Right kidney (tissue), 1 donor: Measurements from ENCODE around the gene TFR2.

ENCODE experiments used
- DNase-seq: peaks from one replicate; pipeline ENCODE4 v3.0.0-alpha.2; 2016

Gene TFR2

DNA sequence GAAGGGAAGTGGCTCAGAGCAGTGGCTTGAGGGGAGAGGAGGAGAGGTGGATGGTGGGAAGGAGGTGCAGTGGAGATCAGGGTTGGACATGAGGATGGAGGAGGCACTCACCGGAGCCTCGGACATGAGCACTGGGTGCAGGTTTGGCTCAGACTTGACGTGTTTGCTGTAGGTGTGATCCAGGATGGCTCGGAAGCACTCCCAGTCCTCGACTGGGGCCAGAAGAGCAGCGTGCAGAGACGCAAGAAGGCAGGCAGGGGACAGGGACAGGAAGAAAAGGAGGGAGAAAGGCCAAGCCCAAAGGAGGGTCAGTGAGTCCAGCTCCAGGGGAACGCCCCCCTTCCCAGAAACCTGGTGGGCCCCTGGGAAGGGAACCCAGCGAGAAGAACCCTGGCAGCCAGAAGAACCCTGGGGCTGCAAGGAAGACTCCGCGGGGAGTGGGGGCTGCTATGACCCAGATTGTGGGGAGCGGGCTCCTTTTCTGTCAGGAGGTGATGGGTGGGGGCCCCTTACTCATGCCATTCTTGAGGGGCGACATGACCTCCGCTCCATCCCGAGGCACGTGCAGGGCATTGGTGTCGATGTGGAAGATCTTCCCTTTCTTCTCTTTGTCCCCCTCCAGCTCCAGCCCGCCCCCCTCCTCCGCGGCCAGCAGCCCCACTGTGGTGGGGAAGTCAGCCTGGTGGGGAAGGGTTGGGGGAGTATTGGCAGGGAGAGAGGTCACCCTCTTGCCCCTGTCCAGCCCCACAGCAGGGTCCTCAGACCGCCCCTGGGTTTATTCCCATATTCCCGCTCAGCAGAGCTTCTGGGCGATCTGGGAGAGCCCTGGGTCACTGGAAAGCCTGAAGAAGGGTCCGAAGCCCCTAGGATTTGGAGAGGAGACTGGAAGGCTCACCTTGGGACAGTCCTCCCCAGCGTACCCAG lies 13.8 kb upstream of the TFR2 start:
- no peak for DNase-seq

DNA sequence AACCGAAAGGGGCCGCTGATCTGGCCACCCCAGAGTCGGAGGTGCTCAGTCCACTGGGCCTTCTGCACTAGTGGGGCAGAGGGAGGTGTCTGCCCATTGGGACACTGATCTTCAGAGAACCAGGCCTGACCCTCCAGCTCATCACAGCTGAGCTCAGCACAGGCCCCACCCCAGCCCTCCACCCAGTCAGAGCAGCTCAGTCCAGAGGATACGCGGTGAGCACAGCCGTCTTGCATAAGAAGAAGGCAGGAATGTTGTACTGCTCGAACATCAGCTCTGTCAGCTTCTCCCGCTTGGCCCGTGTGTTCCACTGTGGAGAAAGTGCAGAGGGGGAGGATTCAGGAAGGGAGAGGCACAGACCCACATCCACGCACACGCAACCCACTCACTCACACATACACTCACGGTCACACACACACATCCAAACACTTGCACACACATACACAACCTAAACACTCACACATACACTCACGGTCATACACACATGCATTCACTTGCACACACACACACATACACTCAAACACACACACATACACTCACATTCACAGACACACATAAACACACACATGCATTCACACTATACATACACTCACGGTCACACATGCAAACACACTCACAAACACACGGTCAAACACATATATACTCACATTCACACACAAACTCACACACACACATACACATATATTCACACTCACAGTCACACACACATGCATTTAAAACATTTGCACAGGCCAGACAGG lies 8.6 kb upstream of the TFR2 start:
- DNase-seq: no peak

DNA sequence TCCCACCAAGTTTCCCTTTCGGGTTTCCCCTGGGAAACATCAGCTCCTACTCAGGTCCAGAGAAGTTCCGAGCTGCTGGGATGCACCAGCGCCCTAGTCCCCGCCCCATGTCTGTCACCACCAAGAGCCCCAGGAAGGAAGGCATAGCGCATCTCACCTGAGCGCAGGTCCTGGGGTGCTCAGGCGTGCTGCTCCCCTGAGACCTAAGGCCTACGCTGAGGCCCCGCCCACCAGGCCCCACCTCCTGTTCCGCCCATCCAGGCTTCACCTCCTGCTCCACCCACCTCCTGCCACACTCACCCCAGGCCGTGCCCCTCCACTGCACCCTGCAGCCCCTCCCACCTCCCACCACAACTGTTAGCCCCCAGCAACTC lies 1.2 kb upstream of the TFR2 start:
- no peak for DNase-seq

DNA sequence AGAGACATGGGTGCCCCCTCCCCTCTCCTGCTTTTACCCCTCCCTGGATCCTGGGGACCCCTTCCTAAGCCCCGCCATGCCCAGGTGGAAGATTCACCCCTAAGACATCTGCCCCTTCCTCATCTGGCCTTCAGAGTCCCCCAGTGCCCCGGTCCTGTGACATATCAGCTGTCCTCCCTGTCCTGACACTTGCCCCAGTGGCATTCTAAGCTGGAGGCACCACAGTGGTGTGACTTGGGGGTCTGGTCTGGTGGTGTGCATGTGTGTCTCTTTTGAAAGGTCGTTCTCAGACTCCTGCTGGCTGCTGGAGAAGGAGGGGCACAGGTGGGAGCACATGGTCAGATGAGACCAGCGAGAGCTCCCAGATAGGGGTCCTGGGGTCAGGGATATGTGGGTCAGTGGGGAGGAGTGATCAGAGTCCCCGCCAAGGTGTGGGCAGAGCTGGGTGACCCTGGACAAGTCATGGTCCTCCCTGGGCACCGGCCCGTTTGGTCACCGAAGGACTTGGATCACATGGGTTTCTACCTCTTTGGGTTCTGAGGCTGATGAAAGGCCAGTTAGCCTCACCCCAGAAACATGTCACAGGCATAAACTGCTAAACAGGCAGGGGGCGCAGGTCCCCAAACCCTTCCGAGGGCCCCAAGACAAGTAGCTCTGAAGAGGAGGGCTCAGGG lies 645 bp upstream of the TFR2 start:
- DNase-seq: no peak

DNA sequence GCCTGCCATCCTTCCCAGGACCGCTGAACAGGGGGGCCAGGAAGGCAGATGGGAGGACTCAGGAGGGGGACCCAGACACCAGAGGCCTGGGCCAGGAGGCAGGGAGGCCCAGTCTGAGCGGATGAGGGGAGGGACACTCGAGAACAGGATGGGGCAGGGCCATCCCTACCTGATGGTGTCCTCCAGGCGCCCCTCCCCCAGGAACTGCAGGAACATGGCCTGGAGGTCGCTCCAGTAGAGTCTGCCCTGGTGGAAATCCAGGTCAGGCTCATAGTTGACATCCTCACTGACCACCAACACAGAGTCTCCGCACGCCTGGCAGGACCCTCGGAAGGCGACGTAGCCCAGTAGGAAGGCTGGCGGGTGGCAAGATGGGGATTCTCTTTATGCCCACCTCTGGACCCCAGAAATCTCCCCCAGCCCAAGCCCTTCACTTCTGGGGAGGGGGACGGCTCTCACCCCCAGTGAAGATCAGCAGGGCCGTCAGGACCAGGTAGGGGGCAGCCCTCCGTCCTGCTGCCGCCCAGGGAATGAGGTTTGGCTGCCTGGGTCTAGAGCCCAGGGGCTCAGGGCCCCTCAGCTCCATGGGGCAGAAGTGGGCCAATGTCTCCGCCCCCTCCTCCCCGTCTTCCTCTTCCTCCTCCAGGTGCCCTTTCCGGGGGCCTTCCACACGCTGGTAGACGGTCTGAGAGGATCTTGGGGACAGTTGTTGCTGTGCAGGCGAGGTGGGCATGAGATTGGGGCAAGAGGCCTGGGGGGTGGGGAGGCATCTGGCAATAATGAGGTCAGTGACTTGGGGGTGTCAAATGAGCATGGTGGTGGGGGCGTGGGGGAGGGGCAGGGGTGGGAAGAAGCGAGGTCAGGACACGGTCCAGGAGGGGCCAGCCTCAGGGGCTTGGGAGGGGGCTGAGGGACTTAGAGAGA lies 573 bp downstream of the TFR2 start:
- no peak for DNase-seq

DNA sequence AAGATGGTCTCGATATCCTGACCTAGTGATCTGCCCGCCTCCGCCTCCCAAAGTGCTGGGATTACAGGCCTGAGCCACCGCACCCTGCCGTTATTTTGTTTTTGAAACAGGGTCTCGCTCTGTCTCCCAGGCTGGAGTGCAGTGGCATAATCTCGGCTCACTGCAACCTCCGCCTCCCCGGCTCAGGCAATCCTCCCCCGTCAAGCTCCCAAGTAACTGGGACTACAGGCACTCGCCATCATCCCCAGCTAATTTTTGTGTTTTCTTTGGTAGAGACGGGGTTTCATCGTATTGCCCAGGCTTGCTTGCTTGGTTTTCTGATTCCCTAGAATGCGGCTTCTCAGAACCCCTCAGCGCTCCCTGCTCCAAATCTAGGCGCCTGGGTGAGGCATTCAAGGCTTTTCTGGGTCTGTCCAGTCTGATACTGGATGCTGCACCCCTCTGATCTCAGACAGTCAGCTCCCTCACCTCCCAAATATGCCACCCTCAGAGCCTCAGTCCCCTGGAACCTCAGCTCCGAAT lies 1.3 kb downstream of the TFR2 start:
- no peak for DNase-seq

DNA sequence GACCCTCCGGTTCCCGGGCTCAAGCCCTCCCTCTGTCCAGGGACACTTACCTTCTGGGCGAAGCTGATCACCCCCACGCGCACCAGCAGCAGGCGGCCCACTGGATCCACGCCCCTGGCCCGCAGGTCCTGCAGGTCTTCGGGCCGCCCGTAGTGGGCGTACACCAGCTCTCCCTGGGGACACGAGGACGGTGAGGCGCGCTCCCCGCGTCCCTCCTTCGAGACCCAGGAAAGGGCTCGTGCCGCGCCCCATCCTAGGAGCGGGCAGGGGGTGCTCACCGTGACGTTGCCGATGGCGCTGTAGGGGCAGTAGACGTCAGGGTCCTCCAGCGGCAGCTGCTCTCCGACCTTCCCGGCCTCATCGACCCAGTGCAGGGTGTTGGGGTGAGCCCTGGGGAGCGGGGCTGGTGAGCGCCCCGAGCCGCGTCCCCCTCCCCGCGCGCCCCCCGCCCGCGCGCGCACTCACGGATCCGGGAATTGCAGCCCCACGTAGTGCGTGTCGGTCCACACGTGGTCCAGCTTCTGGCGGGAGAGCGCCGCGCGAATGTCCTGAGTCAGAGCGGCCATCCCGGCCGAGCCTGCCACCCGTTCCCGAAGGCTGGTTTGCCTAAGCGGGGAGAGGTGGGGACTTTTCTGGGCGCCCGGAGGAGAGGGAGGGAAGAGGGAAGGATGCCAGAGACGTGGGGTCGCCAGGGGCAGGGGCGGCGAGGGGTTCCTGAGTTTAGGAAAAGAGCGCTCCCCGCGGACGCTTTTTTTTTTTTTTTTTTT lies 8.2 kb downstream of the TFR2 start:
- peak; percentile 69 for DNase-seq

DNA sequence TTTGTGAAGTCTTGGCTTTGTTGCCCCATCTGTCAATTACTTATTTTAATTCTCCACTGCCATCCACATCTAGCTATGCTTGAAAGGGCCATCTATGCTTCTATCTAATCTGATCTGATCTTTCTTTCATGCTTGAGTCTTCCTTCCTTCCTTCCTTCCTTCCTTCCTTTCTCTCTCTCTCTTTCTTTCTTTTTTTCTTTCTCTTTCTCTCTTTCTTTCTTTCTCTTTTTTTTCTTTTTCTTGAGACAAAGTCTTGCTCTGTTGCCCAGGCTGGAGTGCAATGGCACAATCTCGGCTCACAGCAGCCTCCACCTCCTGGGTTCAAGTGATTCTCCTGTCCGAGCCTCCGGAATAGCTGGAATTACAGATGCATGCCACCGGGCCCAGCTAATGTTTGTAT lies 11.3 kb downstream of the TFR2 start:
- DNase-seq: no peak

DNA sequence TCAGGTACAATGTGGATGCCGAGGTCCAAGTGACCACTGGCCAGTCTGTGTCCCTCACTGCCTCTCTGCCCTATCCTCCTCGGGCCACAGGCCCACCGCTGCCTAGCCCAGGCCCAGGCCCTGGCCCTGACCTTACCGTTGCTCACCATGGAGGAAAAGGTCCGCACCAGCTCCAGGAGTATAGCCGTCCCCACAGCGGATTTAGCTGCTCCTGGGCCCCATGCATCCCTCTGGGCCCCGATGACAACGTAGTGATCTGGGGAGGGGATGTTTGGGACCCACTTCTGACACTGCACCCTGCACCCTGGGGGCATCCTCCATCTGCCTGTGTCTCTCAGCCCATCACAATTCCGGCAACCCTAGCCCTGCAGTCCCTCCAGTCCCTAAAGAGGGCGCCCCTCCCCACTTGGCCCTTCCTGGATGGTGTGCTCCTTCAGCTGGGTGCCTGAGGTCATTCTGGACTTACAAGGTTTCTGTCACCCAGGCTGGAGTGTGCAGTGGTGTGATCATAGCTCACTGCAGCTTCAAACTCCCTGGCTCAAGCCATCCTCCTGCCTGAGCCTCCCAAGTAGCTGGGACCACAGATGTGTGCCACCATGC lies 12.1 kb downstream of the TFR2 start:
- no peak for DNase-seq

DNA sequence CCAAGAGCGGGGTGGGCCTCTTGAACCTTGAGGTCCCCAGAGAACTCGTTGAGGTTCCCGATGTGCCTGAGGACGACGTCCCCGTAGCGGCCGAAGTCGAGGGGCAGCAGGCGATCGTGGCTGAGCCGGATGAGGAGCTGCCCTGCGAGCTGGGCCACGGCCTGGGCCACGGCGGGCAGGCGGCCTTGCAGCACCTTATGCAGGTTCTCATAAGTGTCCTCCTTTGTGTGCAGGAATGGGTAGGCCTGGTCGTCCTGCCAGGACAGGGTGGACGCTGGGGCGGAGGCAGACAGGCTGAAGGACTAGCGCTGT lies 14.2 kb downstream of the TFR2 start:
- no peak for DNase-seq

DNA sequence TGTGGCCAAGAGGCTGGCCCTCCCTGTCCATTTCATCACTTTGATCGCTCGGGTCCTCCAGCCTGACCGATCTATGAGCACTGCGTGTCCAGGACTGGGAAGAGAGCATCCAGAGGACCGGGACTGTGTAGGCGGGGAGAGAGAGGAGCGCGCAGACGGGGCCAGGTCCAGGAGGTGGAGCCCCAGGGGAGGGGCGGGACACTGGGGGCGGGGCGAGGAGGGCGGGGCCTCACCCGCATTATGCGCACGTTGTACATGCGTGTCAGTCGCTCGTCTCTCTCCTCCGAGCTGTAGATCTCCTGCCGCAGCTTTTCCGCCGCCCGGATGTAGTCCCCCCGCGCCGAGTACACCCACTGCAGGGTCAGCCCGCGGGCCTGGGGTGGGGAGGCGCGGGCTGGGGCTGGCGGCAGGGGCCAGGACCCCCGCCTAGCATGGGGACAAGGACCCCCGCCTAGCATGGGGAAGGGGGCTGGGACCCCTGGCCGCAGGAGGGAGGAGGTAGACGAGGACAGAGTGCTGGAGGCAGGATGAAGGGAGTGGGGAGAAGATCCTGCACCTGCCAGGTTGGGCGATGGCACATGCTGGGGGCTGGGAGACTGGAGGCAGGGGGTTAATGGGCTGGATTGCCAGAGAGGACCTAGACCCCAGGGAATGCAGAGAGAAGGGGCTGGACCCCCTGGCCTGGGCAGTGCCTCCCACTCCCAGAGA lies 14.7 kb downstream of the TFR2 start:
- DNase-seq: peak; percentile 49

DNA sequence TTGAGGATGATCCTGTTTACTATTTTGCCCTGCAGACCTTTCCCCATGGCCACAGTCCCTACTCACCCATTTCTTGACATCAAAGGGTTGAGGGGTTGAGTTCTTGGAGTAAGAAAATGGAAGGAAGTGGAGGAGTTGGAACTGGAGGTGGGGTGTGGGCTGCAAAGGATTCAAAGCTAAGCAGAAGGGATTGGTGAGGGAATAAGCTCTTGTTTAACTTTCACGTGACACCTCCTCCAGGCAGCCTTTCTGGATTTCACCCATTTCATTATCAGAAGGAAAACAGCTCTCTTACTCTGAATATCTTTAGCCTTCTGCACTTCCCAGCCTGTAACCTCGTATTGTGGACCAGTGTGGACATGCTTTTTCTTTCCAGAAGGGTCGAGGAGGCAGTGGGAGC lies 15.3 kb downstream of the TFR2 start:
- DNase-seq: no peak

DNA sequence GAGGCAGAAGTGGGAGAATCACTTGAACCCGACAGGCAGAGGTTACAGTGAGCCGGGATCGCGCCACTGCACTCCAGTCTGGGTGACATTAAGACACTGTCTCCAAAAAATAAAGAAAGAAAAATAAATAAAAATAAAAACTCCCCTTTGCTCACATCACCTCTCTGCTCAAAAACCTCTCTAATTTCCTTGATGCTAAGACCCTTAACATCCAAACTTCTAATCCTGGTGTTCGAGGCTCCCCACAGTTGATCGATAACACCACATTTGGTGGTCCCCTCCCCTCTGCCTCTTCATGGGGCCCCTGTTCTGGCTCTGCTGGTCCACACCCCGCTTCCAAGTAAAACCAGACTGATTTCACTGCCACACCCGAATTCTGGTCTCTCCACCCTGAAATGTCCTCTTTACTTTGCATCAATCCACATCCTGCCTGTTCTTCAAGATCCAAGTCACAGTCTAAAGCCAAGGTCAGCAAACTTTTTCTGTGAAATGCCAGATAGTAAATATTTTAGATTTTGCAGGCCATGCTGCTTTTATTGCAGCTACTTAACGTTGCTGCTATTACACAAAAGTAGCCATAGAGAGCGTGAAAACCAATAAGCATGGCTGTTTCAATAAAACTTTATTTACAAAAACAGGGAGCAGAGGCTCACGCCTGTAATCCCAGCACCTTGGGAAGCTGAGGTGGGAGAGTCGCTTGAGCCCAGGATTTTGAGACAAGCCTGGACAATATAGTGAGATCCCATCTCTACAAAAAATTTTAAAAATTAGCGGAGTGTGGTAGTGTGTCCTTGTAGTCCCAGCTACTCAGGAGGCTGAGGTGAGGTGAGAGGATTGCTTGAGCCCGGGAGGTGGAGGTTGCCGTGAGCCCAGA lies 17.2 kb downstream of the TFR2 start:
- DNase-seq: no peak

DNA sequence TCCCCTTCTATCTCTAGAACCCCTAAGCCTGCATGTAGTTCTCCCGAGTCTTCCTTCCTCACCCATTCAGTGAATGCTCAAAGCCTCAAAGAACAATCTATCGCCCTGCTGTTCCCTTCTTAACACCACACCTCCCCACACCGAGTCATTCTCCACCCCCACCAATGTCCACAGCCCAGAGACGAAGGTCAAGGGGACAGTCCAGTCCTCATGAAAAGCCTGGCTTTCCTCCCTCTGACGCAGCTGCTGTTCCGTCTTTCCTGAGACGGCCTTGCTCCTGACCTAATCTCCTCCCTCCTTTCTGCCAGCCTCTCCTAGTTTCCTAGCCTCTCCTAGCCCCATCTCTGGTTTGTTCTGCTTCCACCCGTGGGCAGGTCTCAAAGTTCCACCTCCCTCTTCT lies 19.8 kb downstream of the TFR2 start:
- DNase-seq: no peak

DNA sequence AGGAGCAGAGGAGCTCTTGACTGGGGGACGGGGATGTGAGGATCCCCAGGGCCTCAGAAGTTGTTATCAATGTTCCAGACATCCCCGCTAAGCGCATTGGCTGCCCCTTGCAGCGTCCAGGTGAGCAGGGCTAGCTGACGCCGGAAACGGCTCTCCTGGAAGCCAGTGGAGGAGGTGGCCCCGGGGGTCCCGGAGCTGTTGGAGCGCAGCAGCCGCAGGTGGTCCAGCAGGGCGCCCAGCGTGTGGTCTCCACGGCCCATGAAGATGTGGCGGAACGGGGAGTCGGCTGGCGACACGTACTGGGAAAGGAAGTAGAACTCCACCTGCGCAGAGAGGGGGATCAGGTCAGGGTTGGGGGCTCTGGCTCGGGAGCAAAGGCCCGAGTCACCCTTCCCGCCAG lies 20.5 kb downstream of the TFR2 start:
- DNase-seq: no peak

DNA sequence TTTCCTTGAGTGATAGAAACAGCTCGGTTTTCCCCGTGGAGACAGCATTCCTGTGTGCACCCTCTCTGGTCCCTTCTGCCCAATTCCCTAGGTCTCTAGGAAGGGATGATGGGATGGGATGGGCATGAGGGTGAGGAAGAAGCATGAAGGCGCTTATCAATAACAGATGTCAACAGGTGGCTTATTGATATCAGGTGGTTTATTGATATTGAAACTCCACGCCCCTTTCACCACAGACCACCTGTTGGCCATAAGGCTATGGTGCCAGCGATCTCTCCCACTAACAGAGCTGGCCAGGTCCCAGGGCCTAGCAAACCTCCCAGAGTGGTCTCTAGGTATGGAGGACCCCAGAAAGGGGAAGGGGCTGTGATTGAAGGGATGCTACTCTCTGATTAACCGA lies 21.1 kb downstream of the TFR2 start:
- no peak for DNase-seq

DNA sequence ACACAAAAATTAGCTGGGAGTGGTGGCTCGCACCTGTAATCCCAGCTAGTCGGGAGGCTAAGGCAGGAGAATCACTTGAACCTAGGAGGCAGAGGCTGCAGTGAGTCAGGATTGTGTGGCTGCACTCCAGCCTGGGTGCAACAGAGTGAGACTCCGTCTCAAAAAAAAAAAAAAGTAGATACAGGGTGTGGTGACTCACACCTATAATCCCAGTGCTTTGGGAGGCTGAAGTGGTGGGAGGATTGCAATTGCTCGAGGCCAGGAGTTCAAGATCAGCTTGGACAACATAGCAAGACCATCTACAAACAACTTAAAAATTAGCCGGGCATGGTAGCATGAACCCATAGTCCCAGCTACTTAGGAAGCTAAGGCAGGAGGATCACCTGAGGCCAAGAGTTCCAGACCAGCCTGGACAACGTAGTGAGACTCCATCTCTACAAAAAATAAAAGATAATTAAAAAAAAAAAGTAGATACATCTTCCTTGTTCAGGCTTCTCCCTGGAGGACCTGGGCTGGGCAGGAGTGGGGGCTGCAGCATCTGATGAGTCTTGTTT lies 27.0 kb downstream of the TFR2 start:
- DNase-seq: no peak

DNA sequence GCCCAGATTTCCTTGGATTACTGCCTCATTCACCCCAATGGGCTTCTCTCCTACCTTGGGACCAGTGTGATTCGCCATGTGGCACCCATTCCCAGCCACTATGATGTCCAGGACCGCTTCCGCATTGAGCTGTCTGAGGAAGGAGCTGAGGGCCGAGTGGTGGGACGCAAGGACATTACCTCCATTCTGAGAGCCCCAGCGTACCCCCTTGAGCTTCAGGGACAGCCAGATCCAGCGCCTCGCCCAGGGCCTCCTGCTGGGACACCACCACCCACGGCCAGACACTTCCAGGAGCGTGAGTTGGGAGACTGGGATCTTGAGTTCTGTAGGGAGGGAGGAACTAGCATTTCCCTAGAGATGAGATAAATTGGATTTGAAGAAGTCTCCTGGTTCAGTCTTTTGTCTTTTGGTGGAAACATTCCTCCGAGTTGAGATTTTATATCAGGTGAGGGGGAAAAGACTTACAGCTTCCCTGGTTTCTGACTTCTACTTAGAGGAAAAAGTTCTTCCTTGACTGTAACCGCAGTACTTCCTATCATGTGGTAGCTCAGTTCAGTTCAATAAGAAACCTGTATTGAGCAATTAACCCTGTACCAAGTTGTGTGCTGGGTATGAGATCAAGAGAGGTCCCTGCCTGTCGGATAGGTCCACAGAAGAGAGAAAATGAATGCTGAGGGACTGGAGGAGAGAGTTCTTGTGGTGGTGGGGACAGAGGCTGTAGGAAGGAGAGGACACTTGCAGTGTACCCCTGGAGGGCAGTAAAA lies 27.8 kb downstream of the TFR2 start:
- no peak for DNase-seq
